GM19452 (cell line): Measurements from ENCODE around the gene KCNJ5.
"Not testable (repeated sequence)": the region's sequence is repeated elsewhere in the genome, so short reads cannot be mapped to it uniquely, and the experiment has no call there.

Experiments used
- ATAC-seq: cut with Tn5 transposase; IDR thresholded peaks from one replicate; pipeline ENCODE4 v1.9.1; 2021; ENCODE audit not compliant: unreplicated experiment

KCNJ5 gene

GRCh38 chr11:128909438-128910125 is 18.4 kb downstream of the KCNJ5 start:
- ATAC-seq: no peak

GRCh38 chr11:128910576-128910975 is 19.4 kb downstream of the KCNJ5 start:
- ATAC-seq: no peak

DNA sequence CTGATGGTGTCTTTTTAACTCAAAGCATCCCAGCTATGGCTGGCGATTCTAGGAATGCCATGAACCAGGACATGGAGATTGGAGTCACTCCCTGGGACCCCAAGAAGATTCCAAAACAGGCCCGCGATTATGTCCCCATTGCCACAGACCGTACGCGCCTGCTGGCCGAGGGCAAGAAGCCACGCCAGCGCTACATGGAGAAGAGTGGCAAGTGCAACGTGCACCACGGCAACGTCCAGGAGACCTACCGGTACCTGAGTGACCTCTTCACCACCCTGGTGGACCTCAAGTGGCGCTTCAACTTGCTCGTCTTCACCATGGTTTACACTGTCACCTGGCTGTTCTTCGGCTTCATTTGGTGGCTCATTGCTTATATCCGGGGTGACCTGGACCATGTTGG is 20.1 kb downstream of the KCNJ5 start:
- no peak for ATAC-seq

DNA sequence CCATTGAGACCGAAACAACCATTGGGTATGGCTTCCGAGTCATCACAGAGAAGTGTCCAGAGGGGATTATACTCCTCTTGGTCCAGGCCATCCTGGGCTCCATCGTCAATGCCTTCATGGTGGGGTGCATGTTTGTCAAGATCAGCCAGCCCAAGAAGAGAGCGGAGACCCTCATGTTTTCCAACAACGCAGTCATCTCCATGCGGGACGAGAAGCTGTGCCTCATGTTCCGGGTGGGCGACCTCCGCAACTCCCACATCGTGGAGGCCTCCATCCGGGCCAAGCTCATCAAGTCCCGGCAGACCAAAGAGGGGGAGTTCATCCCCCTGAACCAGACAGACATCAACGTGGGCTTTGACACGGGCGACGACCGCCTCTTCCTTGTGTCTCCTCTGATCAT is 20.5 kb downstream of the KCNJ5 start:
- ATAC-seq: no peak

DNA sequence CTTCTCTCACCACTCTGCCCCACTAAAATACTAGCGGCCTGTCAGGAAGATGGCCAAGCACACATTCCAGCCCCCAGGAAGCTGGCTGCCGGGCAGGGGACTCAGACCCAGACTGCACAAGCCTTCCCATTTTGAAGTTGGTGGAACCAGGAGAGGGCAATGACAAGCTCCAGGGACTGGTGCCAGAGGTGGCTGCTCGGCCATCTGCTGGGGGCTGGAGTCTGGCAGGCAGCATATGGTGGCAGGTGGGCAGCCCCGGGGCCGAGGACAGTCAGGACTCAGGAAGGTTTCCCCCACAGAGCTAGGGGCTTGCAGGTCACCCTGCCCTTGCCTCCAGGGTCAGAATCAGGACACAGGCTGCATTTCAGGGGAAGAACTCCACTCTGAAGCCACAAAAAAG is 22.6 kb downstream of the KCNJ5 start:
- no peak for ATAC-seq

GRCh38 chr11:128914216-128915148 is 23.3 kb downstream of the KCNJ5 start:
- no peak for ATAC-seq

DNA sequence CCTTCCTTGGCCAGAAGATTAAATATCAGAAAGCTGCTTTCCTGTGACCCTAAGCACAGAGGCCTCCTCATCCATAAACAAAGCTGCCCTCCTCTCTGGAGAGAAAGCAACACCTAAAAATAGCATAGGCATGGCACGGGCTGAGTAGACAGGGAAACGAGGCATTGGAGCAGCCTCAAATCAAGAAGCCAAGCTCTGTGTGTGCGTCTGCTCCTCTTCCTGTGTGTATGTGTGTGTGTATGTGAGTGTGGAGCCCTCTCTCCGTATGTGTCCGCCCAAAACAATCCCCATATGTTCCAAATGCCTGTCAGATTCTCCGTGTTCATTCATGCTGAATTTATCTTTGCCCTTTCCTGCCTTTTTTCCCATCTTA is 24.0 kb downstream of the KCNJ5 start:
- no peak for ATAC-seq

GRCh38 chr11:128916037-128916572 is 24.9 kb downstream of the KCNJ5 start:
- ATAC-seq: no peak

GRCh38 chr11:128916681-128917080 is 25.5 kb downstream of the KCNJ5 start:
- ATAC-seq: no peak

- peak; percentile 48 for ATAC-seq
These were observed 26.1 kb downstream of the KCNJ5 start for GRCh38 chr11:128917144-128917724.

GRCh38 chr11:128919216-128919615 is 28.1 kb downstream of the KCNJ5 start:
- ATAC-seq: no peak

GRCh38 chr11:128919635-128920034 is 28.5 kb downstream of the KCNJ5 start:
- ATAC-seq: not testable (repeated sequence)

GRCh38 chr11:128920666-128921065 is 29.5 kb downstream of the KCNJ5 start:
- no peak for ATAC-seq

- ATAC-seq: no peak
These were observed 30.6 kb downstream of the KCNJ5 start for GRCh38 chr11:128921793-128922192.

- no peak for ATAC-seq
These were observed 32.9 kb downstream of the KCNJ5 start for GRCh38 chr11:128924104-128924503.

DNA sequence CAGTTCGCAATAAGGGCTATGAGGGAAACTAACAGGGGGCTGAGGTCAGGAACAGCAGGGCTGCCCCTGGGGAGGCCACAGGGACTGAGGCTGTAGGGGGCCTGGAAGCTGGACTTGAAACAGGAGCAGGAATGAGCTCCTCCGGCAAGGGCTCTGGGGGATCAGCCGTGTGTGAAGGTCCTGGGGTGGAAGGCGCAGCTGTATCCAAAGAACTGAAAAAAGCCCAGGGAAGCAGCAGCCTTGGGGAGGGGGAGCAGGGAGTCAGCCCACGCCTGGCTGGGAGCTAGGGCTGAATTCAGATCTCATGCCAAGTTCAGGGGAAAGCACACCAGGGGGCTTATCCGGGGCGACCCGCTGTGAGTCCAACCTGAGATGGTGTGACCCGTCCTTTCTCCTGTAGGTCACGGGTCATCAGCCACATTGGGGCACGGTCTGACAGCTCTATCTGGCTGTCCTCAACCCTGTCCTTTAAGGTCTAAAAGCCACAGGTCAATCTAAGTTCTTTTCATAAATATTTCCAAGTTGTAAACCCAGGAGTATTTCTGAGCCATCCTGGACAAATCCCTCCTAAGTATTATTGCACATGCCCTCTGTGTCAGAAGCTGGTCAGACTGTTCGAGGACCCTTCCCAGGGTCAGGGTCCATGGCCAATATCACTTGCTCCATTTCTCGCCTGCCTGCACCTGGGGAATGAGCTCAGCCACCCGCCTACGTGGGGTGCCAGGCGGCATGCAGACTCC is 33.5 kb downstream of the KCNJ5 start:
- ATAC-seq: no peak

DNA sequence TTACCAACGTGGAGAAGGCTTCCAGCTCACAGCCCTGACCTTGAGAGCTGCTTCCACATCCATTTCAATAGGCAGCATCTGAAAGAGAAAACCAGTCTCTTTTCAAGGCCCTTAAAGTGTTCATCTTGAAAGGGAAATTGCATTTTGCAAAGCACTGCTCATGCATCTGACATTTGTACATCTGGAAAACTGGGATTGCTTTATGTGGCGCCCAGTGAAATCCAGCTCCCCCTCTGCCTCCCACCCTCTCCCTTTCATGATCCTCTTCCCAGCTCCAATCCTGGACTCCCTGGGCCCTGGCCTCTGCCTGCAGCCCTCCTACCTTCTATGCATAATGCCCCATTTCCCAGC is 34.1 kb downstream of the KCNJ5 start:
- ATAC-seq: no peak

GRCh38 chr11:128926000-128926399 is 34.8 kb downstream of the KCNJ5 start:
- no peak for ATAC-seq

GRCh38 chr11:128926437-128927107 is 35.4 kb downstream of the KCNJ5 start:
- no peak for ATAC-seq

GRCh38 chr11:128927108-128927461 is 35.9 kb downstream of the KCNJ5 start:
- ATAC-seq: no peak
